HepG2 (cell line): ENCODE measurements around the gene CLDN4. TPM values are rescaled to one million over a fixed set of nuclear protein-coding genes. Genes with fewer than 3 reads are reported as not detected.
A peak's percentile ranks its signal among the peaks of the same experiment; 100 is the strongest.

ENCODE experiments used
- ARID5B ChIP-seq: IDR thresholded peaks from 2 replicates; pipeline ENCODE4 v1.4.0; 2020; ENCODE audit warnings: mild to moderate bottlenecking, missing genetic modification reagents
- GABPA ChIP-seq, 2 experiments: IDR thresholded peaks; 2 replicates each; pipeline ENCODE4 v1.6.1; 2011 to 2016; ENCODE audit warnings: low read depth in 2 of 2, low read length in 1 of 2, missing biosample characterization in 1 of 2, missing genetic modification characterization in 1 of 2
- HDAC6 ChIP-seq: fragments of 200-600 bp; sonication (generic); IDR thresholded peaks from 2 replicates; pipeline ENCODE4 v1.7.0; 2017; ENCODE audit warnings: mild to moderate bottlenecking, antibody characterized with exemption, low read length, low read depth
- KDM4B ChIP-seq: sonication (generic); formaldehyde crosslinking; IDR thresholded peaks from 2 replicates; pipeline ENCODE4 v1.4.0; 2020; ENCODE audit warnings: missing genetic modification reagents
- MED1 ChIP-seq: sonication (generic); formaldehyde crosslinking; IDR thresholded peaks from 2 replicates; pipeline ENCODE4 v1.4.0; 2020; ENCODE audit warnings: missing genetic modification reagents
- MYPOP ChIP-seq: sonication (generic); formaldehyde crosslinking; IDR thresholded peaks from 2 replicates; pipeline ENCODE4 v1.8.1; 2023; ENCODE audit warnings: mild to moderate bottlenecking, moderate library complexity, missing genetic modification reagents
- PCBP1 ChIP-seq: fragments of 200-400 bp; formaldehyde crosslinking; IDR thresholded peaks from 2 replicates; pipeline ENCODE4 v1.6.1; 2017; ENCODE audit warnings: mild to moderate bottlenecking, low read depth, low read length, borderline replicate concordance
- RNF2 ChIP-seq: fragments of 450-650 bp; conservative IDR thresholded peaks from 2 replicates; pipeline ENCODE4 v1.6.1; 2016; ENCODE audit warnings: low read depth
- SALL1 ChIP-seq: sonication (generic); formaldehyde crosslinking; IDR thresholded peaks from 2 replicates; pipeline ENCODE4 v1.8.0; 2022; ENCODE audit warnings: mild to moderate bottlenecking, missing genetic modification reagents
- SATB2 ChIP-seq: sonication (generic); formaldehyde crosslinking; IDR thresholded peaks from 2 replicates; pipeline ENCODE4 v1.5.0; 2020; ENCODE audit warnings: missing genetic modification reagents
- SIN3B ChIP-seq: fragments of 150-350 bp; IDR thresholded peaks from 2 replicates; pipeline ENCODE4 v1.6.1; 2014; ENCODE audit warnings: low read length
- TARDBP ChIP-seq: sonication (generic); formaldehyde crosslinking; IDR thresholded peaks from 2 replicates; pipeline ENCODE4 v1.8.0; 2022; ENCODE audit warnings: mild to moderate bottlenecking, missing genetic modification reagents
- TCF7 ChIP-seq: sonication (generic); IDR thresholded peaks from 2 replicates; pipeline ENCODE4 v1.6.1; 2016; ENCODE audit warnings: antibody characterized with exemption, low read depth
- ZBTB21 ChIP-seq: sonication (generic); formaldehyde crosslinking; IDR thresholded peaks from 2 replicates; pipeline ENCODE4 v1.4.0; 2020; ENCODE audit warnings: missing genetic modification reagents
- ZNF235 ChIP-seq: sonication (generic); formaldehyde crosslinking; IDR thresholded peaks from 2 replicates; pipeline ENCODE4 v1.8.1; 2023; ENCODE audit warnings: mild to moderate bottlenecking, missing genetic modification reagents, borderline replicate concordance
- ZNF382 ChIP-seq: sonication (generic); formaldehyde crosslinking; IDR thresholded peaks from 2 replicates; pipeline ENCODE4 v1.5.0; 2020; ENCODE audit warnings: missing genetic modification reagents, mild to moderate bottlenecking, borderline replicate concordance
- ZNF556 ChIP-seq: sonication (generic); formaldehyde crosslinking; IDR thresholded peaks from 2 replicates; pipeline ENCODE4 v1.4.0; 2020; ENCODE audit warnings: mild to moderate bottlenecking, missing genetic modification reagents, borderline replicate concordance
- ZNF678 ChIP-seq: sonication (generic); formaldehyde crosslinking; IDR thresholded peaks from 2 replicates; pipeline ENCODE4 v1.4.0; 2020; ENCODE audit warnings: mild to moderate bottlenecking, missing genetic modification reagents
- polyA plus RNA-seq, 8 experiments: library from polyadenylated mRNA; depleted of rRNA in 3 of 8; stranded (reverse) in 7 of 8; unstranded in 1 of 8; fragments of >200 nt; fragmentation: Illumina TruSeq in 4 of 8; extraction: Trizol in 4 of 8; gene quantifications; 2 replicates each; pipeline versions ENCODE4 v1.2.1 to v1.2.3, GENCODE V29; 2011 to 2016; ENCODE audit warnings: low read depth in 4 of 8, missing spikeins in 1 of 8, mixed read lengths in 1 of 8; ENCODE audit not compliant: insufficient read depth in 1 of 8
- total RNA-seq, 5 experiments: library from RNA; depleted of rRNA; stranded (reverse); fragments of >200 nt; fragmentation: Illumina TruSeq; extraction: Trizol; gene quantifications; 2 replicates each; pipeline ENCODE4 v1.2.3, GENCODE V29; 2016; ENCODE audit warnings: low read depth in 1 of 5
- TF ChIP-seq, protein P1 (sequence below): sonication (generic); formaldehyde crosslinking; conservative IDR thresholded peaks from 2 replicates; pipeline ENCODE4 v1.4.0; 2020; ENCODE audit warnings: missing genetic modification reagents
- TF ChIP-seq, protein P2 (sequence below): IDR thresholded peaks from 2 replicates; pipeline ENCODE4 v1.6.1; 2012; ENCODE audit warnings: inconsistent platforms

The CLDN4 gene
- total and polyA plus RNA-seq, 2 of the 13 experiments (the other 11 are each of a cell fraction or from before 2014, with no cell fraction given), result 28.2 to 35.7 TPM

DNA sequence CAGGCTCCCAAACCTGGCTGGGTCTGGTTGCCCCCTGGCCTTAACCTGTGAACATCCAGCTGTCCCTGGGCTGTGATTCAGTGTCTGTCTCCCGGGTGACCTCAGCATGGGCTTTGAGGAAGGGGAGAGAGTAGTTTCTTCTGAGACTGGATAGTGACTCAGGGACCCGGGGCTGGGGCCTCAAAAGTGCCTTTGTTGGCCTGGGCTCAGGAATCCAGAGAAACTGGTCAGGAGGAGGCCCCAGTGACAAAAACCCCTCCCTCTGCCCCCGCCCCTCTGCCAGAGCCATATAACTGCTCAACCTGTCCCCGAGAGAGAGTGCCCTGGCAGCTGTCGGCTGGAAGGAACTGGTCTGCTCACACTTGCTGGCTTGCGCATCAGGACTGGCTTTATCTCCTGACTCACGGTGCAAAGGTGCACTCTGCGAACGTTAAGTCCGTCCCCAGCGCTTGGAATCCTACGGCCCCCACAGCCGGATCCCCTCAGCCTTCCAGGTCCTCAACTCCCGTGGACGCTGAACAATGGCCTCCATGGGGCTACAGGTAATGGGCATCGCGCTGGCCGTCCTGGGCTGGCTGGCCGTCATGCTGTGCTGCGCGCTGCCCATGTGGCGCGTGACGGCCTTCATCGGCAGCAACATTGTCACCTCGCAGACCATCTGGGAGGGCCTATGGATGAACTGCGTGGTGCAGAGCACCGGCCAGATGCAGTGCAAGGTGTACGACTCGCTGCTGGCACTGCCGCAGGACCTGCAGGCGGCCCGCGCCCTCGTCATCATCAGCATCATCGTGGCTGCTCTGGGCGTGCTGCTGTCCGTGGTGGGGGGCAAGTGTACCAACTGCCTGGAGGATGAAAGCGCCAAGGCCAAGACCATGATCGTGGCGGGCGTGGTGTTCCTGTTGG is at the start of gene CLDN4 (continued):
- TF ChIP-seq HDAC6 (no peak), GABPA (IDR thresholded peaks at IDR 0.05; ENCODE audit: low read depth, low read length) (no peak), GABPA (CRISPR knock-in tag; IDR thresholded peaks at IDR 0.05; ENCODE audit: low read depth) (no peak), MYPOP (CRISPR knock-in tag) (peak; percentile 50; the same call in 1 of the 2 replicates), SATB2 (CRISPR knock-in tag) (no peak), ZNF382 (CRISPR knock-in tag) (no peak), ZNF235 (no peak), ZNF678 (no peak), SIN3B (no peak), TCF7 (no peak), ZNF556 (CRISPR knock-in tag) (no peak), ZBTB21 (CRISPR knock-in tag) (no peak), RNF2 (no peak; the same call in 1 of the 2 replicates), PCBP1 (no peak), ARID5B (CRISPR knock-in tag) (no peak; the same call in 1 of the 2 replicates), SALL1 (peak; percentile 65), KDM4B (CRISPR knock-in tag) (no peak), TARDBP (0 out of 2 replicates have a peak, but pooled peaks have one; percentile 34), MED1 (no peak)
- TF ChIP-seq, protein P1, sequence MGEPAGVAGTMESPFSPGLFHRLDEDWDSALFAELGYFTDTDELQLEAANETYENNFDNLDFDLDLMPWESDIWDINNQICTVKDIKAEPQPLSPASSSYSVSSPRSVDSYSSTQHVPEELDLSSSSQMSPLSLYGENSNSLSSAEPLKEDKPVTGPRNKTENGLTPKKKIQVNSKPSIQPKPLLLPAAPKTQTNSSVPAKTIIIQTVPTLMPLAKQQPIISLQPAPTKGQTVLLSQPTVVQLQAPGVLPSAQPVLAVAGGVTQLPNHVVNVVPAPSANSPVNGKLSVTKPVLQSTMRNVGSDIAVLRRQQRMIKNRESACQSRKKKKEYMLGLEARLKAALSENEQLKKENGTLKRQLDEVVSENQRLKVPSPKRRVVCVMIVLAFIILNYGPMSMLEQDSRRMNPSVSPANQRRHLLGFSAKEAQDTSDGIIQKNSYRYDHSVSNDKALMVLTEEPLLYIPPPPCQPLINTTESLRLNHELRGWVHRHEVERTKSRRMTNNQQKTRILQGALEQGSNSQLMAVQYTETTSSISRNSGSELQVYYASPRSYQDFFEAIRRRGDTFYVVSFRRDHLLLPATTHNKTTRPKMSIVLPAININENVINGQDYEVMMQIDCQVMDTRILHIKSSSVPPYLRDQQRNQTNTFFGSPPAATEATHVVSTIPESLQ (CRISPR knock-in tag), result no peak
- TF ChIP-seq, protein P2, sequence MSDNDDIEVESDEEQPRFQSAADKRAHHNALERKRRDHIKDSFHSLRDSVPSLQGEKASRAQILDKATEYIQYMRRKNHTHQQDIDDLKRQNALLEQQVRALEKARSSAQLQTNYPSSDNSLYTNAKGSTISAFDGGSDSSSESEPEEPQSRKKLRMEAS, result peak; percentile 75; the same call in 1 of the 2 replicates
